Melanocyte of skin (primary cell): ENCODE data around the gene SFSWAP. TPM values are rescaled to one million over a fixed set of nuclear protein-coding genes. Genes with fewer than 3 reads are reported as not detected.

ENCODE experiments used
- small RNA-seq, 2 donors: library from RNA; depleted of rRNA; stranded (forward); fragments of <200 nt; gene quantifications; one replicate each; pipeline ENCODE3, GENCODE V24; 2012
- total RNA-seq, 2 donors: library from RNA; depleted of rRNA; stranded (reverse); fragments of >200 nt; gene quantifications; 2 replicates each; pipeline ENCODE4 v1.2.3, GENCODE V29; 2012

The SFSWAP gene
- 10 to 100 TPM; 23.7 to 26.3 TPM for total RNA-seq

DNA sequence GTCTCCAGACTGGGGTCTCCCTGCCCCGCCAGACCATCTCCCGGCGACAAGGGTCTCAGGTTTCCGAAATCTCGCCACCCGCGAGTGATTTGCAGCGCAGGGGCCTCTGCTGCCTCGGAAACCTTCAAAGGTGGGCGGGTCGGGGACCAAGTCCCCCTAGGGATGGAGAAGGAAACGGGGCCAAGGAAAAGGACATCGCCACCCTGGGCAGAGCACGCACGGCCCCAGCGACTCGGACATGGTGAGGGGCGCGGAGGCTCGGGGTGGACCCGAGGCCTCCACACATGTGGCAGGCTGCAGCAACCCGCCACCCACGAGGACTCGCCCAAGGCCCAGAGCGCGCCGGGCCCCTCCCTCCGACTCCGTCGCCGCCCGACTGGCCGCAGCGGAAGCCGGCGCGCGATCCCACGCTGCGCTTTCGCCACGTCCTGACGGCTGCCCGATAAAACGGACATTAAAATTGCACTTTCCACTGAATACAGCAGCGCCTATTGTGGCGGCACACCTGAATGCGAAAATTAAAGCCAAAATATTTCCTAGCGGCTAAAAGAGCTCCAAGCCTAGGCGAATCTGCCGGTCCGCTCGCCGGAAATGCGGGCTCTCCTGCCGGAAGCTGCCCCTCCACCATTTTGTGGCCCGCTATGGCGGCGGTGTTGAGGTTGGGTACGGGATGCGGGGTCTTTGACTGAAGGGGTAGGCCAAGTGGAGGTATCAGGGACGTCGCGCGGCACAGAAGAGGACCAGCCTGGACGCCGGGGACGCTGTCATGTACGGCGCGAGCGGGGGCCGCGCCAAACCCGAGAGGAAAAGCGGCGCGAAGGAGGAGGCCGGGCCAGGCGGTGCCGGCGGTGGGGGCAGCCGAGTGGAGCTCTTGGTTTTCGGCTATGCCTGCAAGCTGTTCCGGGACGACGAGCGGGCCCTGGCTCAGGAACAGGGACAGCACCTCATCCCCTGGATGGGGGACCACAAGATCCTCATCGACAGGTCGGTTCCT lies at the start of gene SFSWAP:
Gene SFSWAP (plus strand): TSS at position 627 of the 994 bp plus-strand sequence. CDS start 140 bp downstream, at position 767.

DNA sequence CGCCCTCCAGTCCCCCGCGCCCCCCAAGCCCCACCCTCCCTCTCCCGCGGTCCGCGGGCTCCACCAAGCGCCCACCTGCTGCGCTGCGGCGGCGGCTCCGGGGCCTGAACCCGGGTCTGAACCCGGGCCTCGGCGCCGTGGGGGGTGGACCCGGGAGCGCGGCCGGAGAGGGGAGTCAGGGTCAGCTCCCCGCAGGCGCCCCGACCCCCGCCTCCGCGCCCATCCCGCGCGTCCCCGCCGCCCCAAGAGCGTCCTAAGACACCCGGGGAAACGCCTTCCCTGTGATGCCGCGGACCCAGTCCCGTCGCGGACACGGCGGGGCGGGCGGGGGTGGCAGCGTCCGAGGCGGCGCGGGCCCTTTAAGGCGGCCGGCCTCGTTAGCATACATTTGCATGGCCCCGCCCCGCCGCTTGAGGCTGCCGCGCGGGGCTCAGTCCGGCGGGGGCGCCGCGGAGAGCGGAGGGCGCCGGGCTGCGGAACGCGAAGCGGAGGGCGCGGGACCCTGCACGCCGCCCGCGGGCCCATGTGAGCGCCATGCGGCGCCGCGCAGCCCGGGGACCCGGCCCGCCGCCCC lies 117.2 kb downstream of the SFSWAP start, which contains the start of gene MMP17:
Gene MMP17 (plus strand): TSS at position 433 of the 574 bp plus-strand sequence. CDS start 102 bp downstream, at position 535.

Small RNA genes lying within 50 kb of the gene (small RNA-seq; reads per million reads assigned to genes)
- 0 reads per million in 2 donors for gene RNA5SP377
- gene RNA5SP378: 0 to 0.06 reads per million in 2 donors
- 0 reads per million in 2 donors for gene RNU6-1017P

Other genes with a start within 250 kb of the SFSWAP start
- 100 to 1,000 TPM in 1 of 2 donors, 10 to 100 TPM in 1; 48.5 to 167 TPM for gene MMP17, start 117.3 kb downstream of the SFSWAP start, total RNA-seq
- 1 to 10 TPM; 4.3 to 9.3 TPM for gene ULK1, start 183.5 kb downstream of the SFSWAP start, total RNA-seq
- 10 to 100 TPM in 1 of 2 donors, 1 to 10 TPM in 1; 3.1 to 18.6 TPM for gene PUS1, start 218.2 kb downstream of the SFSWAP start, total RNA-seq
- 10 to 100 TPM in 1 of 2 donors, 1 to 10 TPM in 1; 8.3 to 10.3 TPM for gene EP400, start 238.9 kb downstream of the SFSWAP start, total RNA-seq